HCT116 (cell line): ENCODE measurements around the gene IRX3. TPM values are rescaled to one million over a fixed set of nuclear protein-coding genes. Genes with fewer than 3 reads are reported as not detected.

Source experiments
- ATAC-seq: fragments of 200-7000 bp; cut with Tn5 transposase; 2 replicates; pipeline ENCODE4 v1.9.1; 2020; ENCODE audit warnings: mild to moderate bottlenecking, moderate library complexity
- BruUV-seq: library from RNA; stranded (reverse); fragments of 400-500 nt; replicated peaks from 2 replicates; lab custom pipeline; 2021; lab: Mats Ljungman, UMichigan
- CTCF ChIA-PET: fragments of 300-600 bp; sonication (Branson Sonifier 250); formaldehyde crosslinking; loops from one replicate; lab custom pipeline; 2021; ENCODE audit warnings: antibody characterized with exemption; lab: Charles Lee
- POLR2A ChIA-PET: fragments of 300-600, 350-600 bp; sonication (Branson Sonifier 250); formaldehyde crosslinking; loops from one replicate; lab custom pipeline; 2021; ENCODE audit warnings: antibody characterized with exemption; lab: Charles Lee
- RAD21 ChIA-PET, 2 experiments: fragments of 300-600 bp; sonication (Branson Sonifier 250); formaldehyde crosslinking; loops; one replicate each; lab custom pipeline; 2023; ENCODE audit warnings: low total read pairs in 2 of 2; ENCODE audit not compliant: uncharacterized antibody in 2 of 2, unreplicated experiment in 2 of 2, low non-redundant PET in 1 of 2; lab: Charles Lee
- DNase-seq: peaks from one replicate; pipeline ENCODE4 v3.0.0-alpha.2; 2010; ENCODE audit warnings: low read depth, low spot score
- H2AFZ ChIP-seq: fragments of 200-600 bp; shearing (Covaris generic), sonication (generic); 2 replicates; pipeline ENCODE4 v1.6.1; 2017; ENCODE audit warnings: low read depth, mixed run types, mixed read lengths, antibody characterized with exemption, low read length; ENCODE audit not compliant: poor library complexity, severe bottlenecking
- H3K27ac ChIP-seq: 2 replicates; pipeline ENCODE4 v1.5.1; 2012; ENCODE audit warnings: low read depth, low read length
- H3K27me3 ChIP-seq: fragments of 200-600 bp; sonication (generic); 2 replicates; pipeline ENCODE4 v1.6.1; 2016; ENCODE audit warnings: mixed run types, low read length, mixed read lengths; ENCODE audit not compliant: insufficient read depth
- H3K36me3 ChIP-seq, 2 experiments: fragments of 200-500 bp in 1 of 2; fragments of 200-600 bp in 1 of 2; sonication (Bioruptor generic) in 1 of 2; sonication (generic) in 1 of 2; 2 replicates each; pipeline versions ENCODE4 v1.5.1 to v1.6.1; 2014 to 2016; ENCODE audit warnings: low read length in 2 of 2, inconsistent platforms in 1 of 2, mixed read lengths in 1 of 2, mixed run types in 1 of 2; ENCODE audit not compliant: insufficient read depth in 2 of 2, control insufficient read depth in 1 of 2
- H3K4me1 ChIP-seq, 2 experiments: fragments of 200-600 bp in 1 of 2; sonication (generic) in 1 of 2; 2 replicates each; pipeline versions ENCODE4 v1.5.1 to v1.6.1; 2012 to 2017; ENCODE audit warnings: low read length in 2 of 2, inconsistent platforms in 1 of 2, mild to moderate bottlenecking in 1 of 2, mixed read lengths in 1 of 2, mixed run types in 1 of 2, moderate library complexity in 1 of 2; ENCODE audit not compliant: insufficient read depth in 2 of 2, control insufficient read depth in 1 of 2
- H3K4me2 ChIP-seq: fragments of 200-600 bp; sonication (generic); 2 replicates; pipeline ENCODE4 v1.6.1; 2017; ENCODE audit warnings: mixed run types, low read length, mixed read lengths
- H3K4me3 ChIP-seq, 2 experiments: fragments of 200-600 bp in 1 of 2; sonication (generic) in 1 of 2; replicated peaks in 1 of 2; 2 replicates each; pipeline ENCODE4 v1.5.1; 2011 to 2016; ENCODE audit warnings: low read length in 2 of 2, control low read depth in 1 of 2, low read depth in 1 of 2, mild to moderate bottlenecking in 1 of 2, mixed read lengths in 1 of 2, mixed run types in 1 of 2
- H3K79me2 ChIP-seq: fragments of 200-600 bp; sonication (generic); 2 replicates; pipeline ENCODE4 v1.6.1; 2017; ENCODE audit warnings: mild to moderate bottlenecking, mixed run types, low read length, moderate library complexity, mixed read lengths; ENCODE audit not compliant: insufficient read depth
- H3K9ac ChIP-seq: fragments of 200-600 bp; sonication (generic); 2 replicates; pipeline ENCODE4 v1.6.1; 2016; ENCODE audit warnings: low read length, mixed read lengths
- H3K9me2 ChIP-seq: fragments of 200-600 bp; sonication (generic), shearing (Covaris generic); 2 replicates; pipeline ENCODE4 v1.6.1; 2017; ENCODE audit warnings: mixed run types, mild to moderate bottlenecking, moderate library complexity; ENCODE audit not compliant: insufficient read depth
- H3K9me3 ChIP-seq, 2 experiments: fragments of 200-500 bp in 1 of 2; fragments of 200-600 bp in 1 of 2; sonication (Bioruptor generic) in 1 of 2; sonication (generic) in 1 of 2; 2 replicates each; pipeline ENCODE4 v1.6.1; 2014 to 2017; ENCODE audit warnings: low read length in 2 of 2, mixed read lengths in 2 of 2, inconsistent platforms in 1 of 2, low read depth in 1 of 2, mild to moderate bottlenecking in 1 of 2, mixed run types in 1 of 2, moderate library complexity in 1 of 2; ENCODE audit not compliant: control insufficient read depth in 1 of 2, insufficient read depth in 1 of 2
- H4K20me1 ChIP-seq: fragments of 200-600 bp; sonication (generic), shearing (Covaris generic); 2 replicates; pipeline ENCODE4 v1.6.1; 2017; ENCODE audit warnings: mixed run types, mild to moderate bottlenecking, moderate library complexity; ENCODE audit not compliant: insufficient read depth
- EGR1 ChIP-seq: IDR thresholded peaks from 2 replicates; pipeline ENCODE4 v1.6.1; 2012; ENCODE audit warnings: low read depth
- EZH2 ChIP-seq: fragments of 200-600 bp; sonication (generic); IDR thresholded peaks from 2 replicates; pipeline ENCODE4 v1.6.1; 2017; ENCODE audit warnings: antibody characterized with exemption, mixed run types
- FOSL1 ChIP-seq: IDR thresholded peaks from 2 replicates; pipeline ENCODE4 v1.6.1; 2012; ENCODE audit warnings: low read depth
- JUND ChIP-seq: IDR thresholded peaks from 2 replicates; pipeline ENCODE4 v1.6.1; 2012
- MAX ChIP-seq: IDR thresholded peaks from 2 replicates; pipeline ENCODE4 v1.6.1; 2012
- POLR2A ChIP-seq: IDR thresholded peaks from 2 replicates; pipeline ENCODE4 v1.7.0; 2011; ENCODE audit warnings: borderline replicate concordance; ENCODE audit not compliant: insufficient read depth, insufficient read length; ENCODE audit errors: extremely low read depth
- RAD21 ChIP-seq: IDR thresholded peaks from 2 replicates; pipeline ENCODE4 v1.6.1; 2012; ENCODE audit warnings: low read depth, mild to moderate bottlenecking
- SP1 ChIP-seq: IDR thresholded peaks from 2 replicates; pipeline ENCODE4 v1.6.1; 2012; ENCODE audit warnings: low read depth
- TCF7L2 ChIP-seq: IDR thresholded peaks from 2 replicates; pipeline ENCODE4 v1.7.0; 2011; ENCODE audit warnings: borderline replicate concordance, inconsistent platforms; ENCODE audit not compliant: insufficient read depth, insufficient read length; ENCODE audit errors: extremely low read depth
- YY1 ChIP-seq: IDR thresholded peaks from 2 replicates; pipeline ENCODE4 v1.6.1; 2011; ENCODE audit warnings: low read length, low read depth, moderate library complexity, mild to moderate bottlenecking; ENCODE audit not compliant: insufficient replicate concordance; ENCODE audit errors: extremely low read depth
- ZNF274 ChIP-seq: fragments of 200-500 bp; sonication (Bioruptor generic); IDR thresholded peaks from 2 replicates; pipeline ENCODE4 v1.6.1; 2014; ENCODE audit warnings: mild to moderate bottlenecking, low read depth, low read length, inconsistent platforms
- intact Hi-C: fragments of 100-400 bp; cut with micrococcal nuclease; formaldehyde crosslinking; loops from 2 replicates; pipeline ENCODE4 v1.10.0; 2022
- total RNA-seq: library from RNA; stranded (reverse); gene quantifications from one replicate; pipeline ENCODE4 v1.2.1, GENCODE V29; 2021; ENCODE audit not compliant: unreplicated experiment

Gene IRX3
- total RNA-seq, 1 experiment from 2014 or later: 2.0 TPM

- H3K4me2 ChIP-seq: no peak overlapping the region
- H2AFZ ChIP-seq: no peak overlapping the region
- ATAC-seq: no peak
- no peaks in the 10 kb centered on the region for H3K9me2 ChIP-seq
- H3K4me1 ChIP-seq: peaks cover 0 to 17% of the 10 kb centered on the region in 2 experiments; a peak in 2 of 4 replicates
- H3K27ac ChIP-seq: no peak overlapping the region
- no peaks in the 10 kb centered on the region for H3K27me3 ChIP-seq
- no peak for DNase-seq
- intact Hi-C loops: no loop called here
- no peaks in the 10 kb centered on the region for H4K20me1 ChIP-seq
- ChIA-PET RAD21 (no interaction called here), POLR2A (no interaction called here), CTCF (no interaction called here)
- no peak overlapping the region for H3K4me3 ChIP-seq
- H3K9ac ChIP-seq: no peak overlapping the region
- BruUV-seq: no TSS peak
- H3K9me3 ChIP-seq: no peaks in the 10 kb centered on the region
- TF ChIP-seq SP1 (no peak), EZH2 (no peak), ZNF274 (no peak), TCF7L2 (no peak), EGR1 (no peak), POLR2A (no peak), RAD21 (no peak), FOSL1 (no peak), MAX (no peak), JUND (no peak), YY1 (no peak)
- H3K36me3 ChIP-seq: no peaks in the 10 kb centered on the region
- H3K79me2 ChIP-seq: no peaks in the 10 kb centered on the region
Measured at GRCh38 chr16:54277845-54278703, 8.5 kb downstream of the IRX3 start.
